Muscle layer of duodenum (tissue), 2 donors: ENCODE data around the gene FKBP6.
A peak's percentile ranks its signal among the peaks of the same experiment; 100 is the strongest.
"Not testable (repeated sequence)": the region's sequence is repeated elsewhere in the genome, so short reads cannot be mapped to it uniquely, and the experiment has no call there.

Experiments used
- H3K27ac ChIP-seq: one replicate; pipeline ENCODE4 v1.7.0; 2013; ENCODE audit warnings: mild to moderate bottlenecking, low read length
- H3K27me3 ChIP-seq: one replicate; pipeline ENCODE4 v1.7.0; 2013; ENCODE audit warnings: low read depth, mild to moderate bottlenecking, control low read depth, low read length
- H3K36me3 ChIP-seq, 2 donors: one replicate each; pipeline ENCODE4 v1.7.0; 2013; ENCODE audit warnings: low read length in 2 of 2, control low read depth in 1 of 2, mild to moderate bottlenecking in 1 of 2; ENCODE audit not compliant: insufficient read depth in 2 of 2, control insufficient read depth in 1 of 2
- H3K4me1 ChIP-seq, 2 donors: one replicate each; pipeline ENCODE4 v1.7.0; 2013; ENCODE audit warnings: low read length in 2 of 2, mild to moderate bottlenecking in 2 of 2, control low read depth in 1 of 2, moderate library complexity in 1 of 2; ENCODE audit not compliant: insufficient read depth in 2 of 2, control insufficient read depth in 1 of 2
- H3K4me3 ChIP-seq, 2 donors: one replicate each; pipeline ENCODE4 v1.7.0; 2013; ENCODE audit warnings: low read length in 2 of 2, low read depth in 1 of 2, mild to moderate bottlenecking in 1 of 2
- H3K9me3 ChIP-seq, 2 donors: one replicate each; pipeline ENCODE4 v1.7.0; 2013; ENCODE audit warnings: low read length in 2 of 2, control low read depth in 1 of 2, mild to moderate bottlenecking in 1 of 2; ENCODE audit not compliant: control insufficient read depth in 1 of 2
- donor health status: healthy.

Gene FKBP6

GRCh38 chr7:73325424-73325823 is 2.5 kb upstream of the FKBP6 start:
- not testable (repeated sequence) for H3K9me3 ChIP-seq, H3K4me3 ChIP-seq, H3K4me1 ChIP-seq, H3K27me3 ChIP-seq, H3K36me3 ChIP-seq, H3K27ac ChIP-seq

- not testable (repeated sequence) for H3K4me3 ChIP-seq, H3K9me3 ChIP-seq, H3K27me3 ChIP-seq, H3K4me1 ChIP-seq, H3K36me3 ChIP-seq, H3K27ac ChIP-seq
These were observed 512 bp upstream of the FKBP6 start for GRCh38 chr7:73327449-73327848.

GRCh38 chr7:73328696-73329095 is 735 bp downstream of the FKBP6 start:
- Histone ChIP-seq H3K4me1 (peaks cover 0 to 8% of the 10 kb centered on the region in 2 donors), H3K9me3 (no peaks in the 10 kb centered on the region), H3K36me3 (no peaks in the 10 kb centered on the region), H3K27ac (no peak overlapping the region), H3K4me3 (no peak overlapping the region), H3K27me3 (no peaks in the 10 kb centered on the region)

GRCh38 chr7:73329861-73330581 is 2.1 kb downstream of the FKBP6 start:
- Histone ChIP-seq H3K4me1 (no peaks in the 10 kb centered on the region), H3K9me3 (no peaks in the 10 kb centered on the region), H3K27ac (no peak overlapping the region), H3K36me3 (no peaks in the 10 kb centered on the region), H3K27me3 (no peaks in the 10 kb centered on the region), H3K4me3 (no peak overlapping the region)

GRCh38 chr7:73330772-73331171 is 2.8 kb downstream of the FKBP6 start:
- Histone ChIP-seq H3K27ac (no peak overlapping the region), H3K4me1 (no peaks in the 10 kb centered on the region), H3K36me3 (no peaks in the 10 kb centered on the region), H3K27me3 (no peaks in the 10 kb centered on the region), H3K9me3 (no peaks in the 10 kb centered on the region), H3K4me3 (no peak overlapping the region)

GRCh38 chr7:73332447-73332846 is 4.5 kb downstream of the FKBP6 start:
- Histone ChIP-seq H3K27me3 (no peaks in the 10 kb centered on the region), H3K36me3 (no peaks in the 10 kb centered on the region), H3K9me3 (no peaks in the 10 kb centered on the region), H3K4me3 (no peak overlapping the region), H3K27ac (no peak overlapping the region), H3K4me1 (no peaks in the 10 kb centered on the region)

- Histone ChIP-seq H3K4me3 (no peak overlapping the region), H3K36me3 (no peaks in the 10 kb centered on the region), H3K27ac (no peak overlapping the region), H3K27me3 (no peaks in the 10 kb centered on the region), H3K9me3 (no peaks in the 10 kb centered on the region), H3K4me1 (no peaks in the 10 kb centered on the region)
These were observed 10.4 kb downstream of the FKBP6 start for GRCh38 chr7:73338321-73338720.

- Histone ChIP-seq H3K9me3 (no peaks in the 10 kb centered on the region), H3K4me1 (no peaks in the 10 kb centered on the region), H3K27ac (no peak overlapping the region), H3K36me3 (no peaks in the 10 kb centered on the region), H3K27me3 (no peaks in the 10 kb centered on the region), H3K4me3 (no peak overlapping the region)
These were observed 12.6 kb downstream of the FKBP6 start for GRCh38 chr7:73340514-73340913.

GRCh38 chr7:73341877-73342276 is 13.9 kb downstream of the FKBP6 start:
- Histone ChIP-seq H3K9me3 (no peaks in the 10 kb centered on the region), H3K4me1 (no peaks in the 10 kb centered on the region), H3K27me3 (no peaks in the 10 kb centered on the region), H3K36me3 (no peaks in the 10 kb centered on the region), H3K4me3 (no peak overlapping the region), H3K27ac (no peak overlapping the region)

- Histone ChIP-seq H3K27me3 (no peaks in the 10 kb centered on the region), H3K36me3 (no peaks in the 10 kb centered on the region), H3K27ac (no peak overlapping the region), H3K4me3 (peak overlapping the region in 1 of 2 donors; percentile 30), H3K9me3 (no peaks in the 10 kb centered on the region), H3K4me1 (no peaks in the 10 kb centered on the region)
These were observed 14.7 kb downstream of the FKBP6 start for GRCh38 chr7:73342645-73343044.

- H3K4me3 ChIP-seq: no peak overlapping the region
These were observed 15.9 kb downstream of the FKBP6 start for GRCh38 chr7:73343671-73344380.

GRCh38 chr7:73345538-73345937 is 17.6 kb downstream of the FKBP6 start:
- H3K9me3 ChIP-seq: no peaks in the 10 kb centered on the region
- no peak overlapping the region for H3K4me3 ChIP-seq
- no peaks in the 10 kb centered on the region for H3K36me3 ChIP-seq
- H3K27me3 ChIP-seq: no peaks in the 10 kb centered on the region
- no peak overlapping the region for H3K27ac ChIP-seq
- no peaks in the 10 kb centered on the region for H3K4me1 ChIP-seq

More at GRCh38 chr7:73343671-73344380, 15.9 kb downstream of the FKBP6 start:
- Histone ChIP-seq H3K27me3 (no peaks in the 10 kb centered on the region), H3K36me3 (no peaks in the 10 kb centered on the region), H3K27ac (no peak overlapping the region), H3K4me1 (no peaks in the 10 kb centered on the region), H3K9me3 (no peaks in the 10 kb centered on the region)
